Adrenal gland (tissue), 12 donors: ENCODE data around the gene NARS2. TPM values are rescaled to one million over a fixed set of nuclear protein-coding genes. Genes with fewer than 3 reads are reported as not detected.

ENCODE experiments used
- DNase-seq, 7 donors: peaks; one replicate each; pipeline ENCODE4 v3.0.0-alpha.2; 2019 to 2020
- H3K27ac ChIP-seq, 5 donors: fragments of 200-600 bp; sonication (generic) in 4 of 5; 1 replicate in 3 of 5; 2 replicates in 2 of 5; pipeline versions ENCODE4 v1.5.1 to v1.8.0; 2016 to 2020; ENCODE audit warnings: mild to moderate bottlenecking in 1 of 5
- H3K27me3 ChIP-seq: fragments of 200-600 bp; 2 replicates; pipeline ENCODE4 v1.8.0; 2021
- H3K36me3 ChIP-seq, 2 donors: fragments of 200-600 bp; replicated peaks in 1 of 2; 1 replicate in 1 of 2; 2 replicates in 1 of 2; pipeline versions ENCODE4 v1.5.1 to v1.8.0; 2018 to 2022
- H3K4me1 ChIP-seq, 2 donors: fragments of 200-600 bp; replicated peaks in 1 of 2; 1 replicate in 1 of 2; 2 replicates in 1 of 2; pipeline versions ENCODE4 v1.5.1 to v1.8.0; 2018 to 2021
- H3K4me3 ChIP-seq, 4 donors: fragments of 200-600 bp; sonication (generic) in 3 of 4; one replicate each; pipeline ENCODE4 v1.5.1; 2016 to 2018
- H3K9me3 ChIP-seq, 3 donors: fragments of 200-600 bp; sonication (generic) in 1 of 3; replicated peaks in 1 of 3; 1 replicate in 2 of 3; 2 replicates in 1 of 3; pipeline versions ENCODE4 v1.5.1 to v1.8.0; 2016 to 2021
- CTCF ChIP-seq, 6 experiments: fragments of 450-650 bp in 4 of 6; fragments of 200-600 bp in 2 of 6; sonication (generic) in 1 of 6; IDR thresholded peaks; 1 replicate in 5 of 6; 2 replicates in 1 of 6; pipeline versions ENCODE4 v1.5.1 to v1.8.0; 2016 to 2021; ENCODE audit warnings: antibody characterized with exemption in 6 of 6, mild to moderate bottlenecking in 2 of 6, moderate library complexity in 1 of 6
- POLR2A ChIP-seq, 2 donors: fragments of 450-650 bp; IDR thresholded peaks; one replicate each; pipeline ENCODE4 v1.6.1; 2017; ENCODE audit warnings: antibody characterized with exemption in 2 of 2, mild to moderate bottlenecking in 2 of 2, moderate library complexity in 1 of 2
- WGBS, 4 donors: extraction: QIAGEN DNeasy Blood & Tissue Kit in 2 of 4; methylation state at CpG; one replicate each; pipeline versions ENCODE4 v1.1.5 to v1.1.7; 2013 to 2017; 5-methylcytosine and 5-hydroxymethylcytosine counted together
- intact Hi-C, 2 donors: fragments of 100-400 bp; cut with DNase I; formaldehyde crosslinking; loops; one replicate each; pipeline versions ENCODE4 v1.14.1 to v1.15.0; 2022 to 2023
- polyA plus RNA-seq, 3 donors: library from polyadenylated mRNA; stranded (reverse); fragments of 200-250 nt in 2 of 3; fragments of 350-450 nt in 1 of 3; fragmentation: Illumina TruSeq in 1 of 3; extraction: RNeasy Lipid Tissue Mini Kit (QIAGEN cat#74804) in 1 of 3; gene quantifications; one replicate each; pipeline ENCODE4 v1.2.3, GENCODE V29; 2013 to 2014
- total RNA-seq, 9 donors: library from RNA; depleted of rRNA in 4 of 9; stranded (reverse); fragments of >200 nt in 4 of 9; fragments of 120-200 nt in 1 of 9; fragmentation: NEBNext Ultra II Directional in 1 of 9; extraction: Animal tissue kit (Norgen Biotek cat#: 25700) in 1 of 9; gene quantifications; one replicate each; pipeline versions ENCODE4 v1.1.0 to v1.2.4, GENCODE V29; 2013 to 2023
- donor health status: healthy with polysubstance abuse.
- donor health status: Bipolar disorder and iron deficiency.
- donor health status: DM: yes; HTN: yes; CAD: no.
- donor health status: DM: no; HTN: no; CAD: no.
- donor health status: DM: no; HTN: no; CAD: no.
- donor health status: DM: yes; HTN: yes; CAD: no.

Gene NARS2
- total and polyA plus RNA-seq, 12 donors = 8.4 to 33.3 (median 21.1) TPM

- Histone ChIP-seq H3K4me1 (no peaks in the 10 kb centered on the region), H3K27ac (no peak overlapping the region), H3K27me3 (no peaks in the 10 kb centered on the region), H3K4me3 (no peak overlapping the region), H3K36me3 (no peaks in the 10 kb centered on the region), H3K9me3 (peaks cover 0 to 14% (median 0%) of the 10 kb centered on the region in 3 donors)
- intact Hi-C loops = no loop called here
- TF ChIP-seq POLR2A (IDR thresholded peaks at IDR 0.05) = no peak
- TF ChIP-seq CTCF (IDR thresholded peaks at IDR 0.05) = no peak
- no peak for DNase-seq
- 96 to 97% (median 97%) methylated on average over 4 of the region's 4 CpGs for WGBS, 4 donors
Observed at GRCh38 chr11:78510597-78510996, 64.1 kb downstream of the NARS2 start.

DNA sequence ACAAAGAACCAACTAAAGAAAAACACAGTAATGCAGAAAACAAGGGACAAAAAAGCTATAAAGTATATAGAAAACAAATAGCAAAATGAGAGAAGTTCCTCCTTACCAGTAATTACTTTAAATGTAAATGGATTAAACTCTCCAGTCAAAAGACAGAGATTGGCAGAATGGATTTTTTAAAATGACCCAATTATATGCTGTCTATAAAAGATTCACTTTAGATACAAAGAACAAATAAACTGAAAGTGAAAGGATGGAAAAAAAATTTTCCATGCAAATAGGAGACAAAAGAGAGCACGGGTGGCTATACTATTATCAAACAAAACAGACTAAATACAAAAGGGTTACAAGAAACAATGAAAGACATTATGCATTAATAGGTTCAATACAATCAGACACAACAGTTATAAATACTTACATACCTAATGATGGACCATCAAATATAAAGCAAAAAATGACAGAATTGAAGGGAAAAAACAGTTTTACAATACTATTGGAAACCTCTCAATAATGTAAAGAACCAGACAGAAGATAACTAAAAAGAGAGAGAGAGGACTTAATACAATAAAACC is 64.6 kb downstream of the NARS2 start:
- no peak for DNase-seq
- Histone ChIP-seq H3K36me3 (no peaks in the 10 kb centered on the region), H3K27me3 (no peaks in the 10 kb centered on the region), H3K9me3 (peaks cover 0 to 14% (median 0%) of the 10 kb centered on the region in 3 donors), H3K27ac (no peak overlapping the region), H3K4me1 (no peaks in the 10 kb centered on the region), H3K4me3 (no peak overlapping the region)
- intact Hi-C loops = no loop called here
- TF ChIP-seq POLR2A (IDR thresholded peaks at IDR 0.05) = no peak
- no peak for TF ChIP-seq CTCF (IDR thresholded peaks at IDR 0.05)
- 84 to 97% (median 97%) methylated on average over 1 of the region's 1 CpG for WGBS, 4 donors

GRCh38 chr11:78504708-78505107 is 70.0 kb downstream of the NARS2 start:
- Histone ChIP-seq H3K4me3 (no peak overlapping the region), H3K4me1 (no peaks in the 10 kb centered on the region), H3K9me3 (peaks cover 0 to 3% (median 0%) of the 10 kb centered on the region in 3 donors), H3K27me3 (no peaks in the 10 kb centered on the region), H3K27ac (no peak overlapping the region), H3K36me3 (no peaks in the 10 kb centered on the region)
- WGBS, 4 donors = 87 to 93% (median 91%) methylated on average over 4 of the region's 4 CpGs
- intact Hi-C loops = no loop called here
- DNase-seq = no peak
- TF ChIP-seq POLR2A (IDR thresholded peaks at IDR 0.05) (no peak), CTCF (IDR thresholded peaks at IDR 0.05) (no peak)

GRCh38 chr11:78504181-78504580 is 70.5 kb downstream of the NARS2 start:
- 57 to 64% (median 61%) methylated on average over 2 of the region's 2 CpGs for whole genome bisulfite sequencing, 4 donors
- DNase-seq = no peak
- TF ChIP-seq POLR2A (IDR thresholded peaks at IDR 0.05) = no peak
- TF ChIP-seq CTCF (IDR thresholded peaks at IDR 0.05) = no peak
- intact Hi-C loops = no loop called here
- H3K27ac ChIP-seq = no peak overlapping the region
- H3K36me3 ChIP-seq = no peaks in the 10 kb centered on the region
- H3K4me3 ChIP-seq = no peak overlapping the region
- no peaks in the 10 kb centered on the region for H3K4me1 ChIP-seq
- H3K27me3 ChIP-seq = no peaks in the 10 kb centered on the region
- no peaks in the 10 kb centered on the region for H3K9me3 ChIP-seq
